GM19324 (cell line): ENCODE results near the gene FBXL17.

Experiments used
- ATAC-seq: cut with Tn5 transposase; IDR thresholded peaks from one replicate; pipeline ENCODE4 v1.9.1; 2021; ENCODE audit warnings: mild to moderate bottlenecking, moderate library complexity; ENCODE audit not compliant: unreplicated experiment, low FRiP score

FBXL17 gene

DNA sequence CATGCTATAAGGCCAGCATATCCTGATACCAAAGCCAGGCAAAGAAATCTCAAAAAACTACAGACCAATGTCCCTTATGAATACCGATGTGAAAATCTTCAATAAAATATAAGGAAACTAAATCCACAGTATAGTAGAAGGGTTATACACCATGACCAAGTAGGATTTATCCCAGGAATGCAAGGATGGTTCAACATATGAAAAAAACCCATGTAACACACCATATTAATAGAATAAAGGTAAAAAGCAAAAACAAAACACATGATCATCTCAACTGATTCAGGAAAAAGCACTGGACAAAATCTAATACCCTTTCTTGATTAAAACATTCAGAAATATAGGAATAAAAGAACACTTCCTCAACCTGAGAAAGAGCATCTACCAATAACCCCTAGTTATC is 6.1 kb downstream of the FBXL17 start:
- ATAC-seq = no peak

DNA sequence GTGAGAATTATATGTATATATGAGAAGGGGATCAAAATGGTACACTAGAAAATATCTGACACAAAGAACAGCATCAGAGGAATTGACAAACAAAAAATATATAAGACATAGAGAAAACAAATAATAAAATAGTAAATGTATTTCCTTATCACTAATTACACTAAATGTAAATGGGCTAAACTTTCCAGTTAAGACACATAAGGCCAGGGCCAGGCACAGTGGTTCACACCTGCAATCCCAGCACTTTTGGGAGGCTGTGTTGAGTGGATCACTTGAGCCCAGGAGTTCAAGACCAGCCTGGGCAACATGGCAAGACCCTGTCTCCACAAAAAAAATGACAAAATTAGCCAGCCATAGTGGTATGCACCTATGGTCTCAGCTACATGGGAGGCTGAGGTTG is 8.5 kb downstream of the FBXL17 start:
- ATAC-seq = no peak

DNA sequence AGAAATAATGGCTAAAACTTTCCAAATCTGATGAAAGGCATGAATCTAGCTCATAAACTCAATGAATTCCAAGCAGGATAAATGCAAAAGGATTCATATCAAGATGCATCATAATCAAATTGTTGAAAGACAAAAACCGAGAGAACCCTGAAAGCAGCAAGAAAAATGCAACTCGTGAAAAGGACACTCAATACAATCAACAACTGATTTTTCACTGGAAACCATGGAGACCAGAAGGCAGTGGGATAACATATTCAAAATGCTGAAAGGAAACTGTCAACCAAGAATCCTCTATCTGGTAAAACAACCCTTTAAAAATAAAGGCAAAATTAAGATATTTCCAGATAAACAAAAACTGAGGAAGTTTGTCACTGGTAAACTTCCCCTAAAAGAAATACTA is 9.5 kb downstream of the FBXL17 start:
- no peak for ATAC-seq

DNA sequence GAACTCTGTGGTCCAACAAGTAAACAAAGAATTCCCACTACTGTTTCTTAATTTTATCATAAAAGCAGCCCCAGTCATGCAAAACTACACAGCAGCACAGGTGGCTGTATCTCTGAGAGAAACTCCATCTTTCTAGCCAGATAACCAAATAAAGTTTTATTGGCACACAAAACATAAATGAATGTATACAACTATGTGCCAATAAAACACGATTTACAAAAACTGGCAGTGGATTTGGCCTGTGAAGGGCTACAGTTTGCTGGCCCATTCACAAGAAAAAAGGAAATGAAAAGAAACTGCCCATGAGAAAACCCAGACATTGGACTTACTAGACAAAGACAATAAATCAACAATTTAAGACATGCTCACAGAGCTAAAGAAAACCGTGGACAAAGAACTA is 10.6 kb downstream of the FBXL17 start:
- ATAC-seq = no peak

- no peak for ATAC-seq
These were observed 12.7 kb downstream of the FBXL17 start for GRCh38 chr5:108369167-108369566.

DNA sequence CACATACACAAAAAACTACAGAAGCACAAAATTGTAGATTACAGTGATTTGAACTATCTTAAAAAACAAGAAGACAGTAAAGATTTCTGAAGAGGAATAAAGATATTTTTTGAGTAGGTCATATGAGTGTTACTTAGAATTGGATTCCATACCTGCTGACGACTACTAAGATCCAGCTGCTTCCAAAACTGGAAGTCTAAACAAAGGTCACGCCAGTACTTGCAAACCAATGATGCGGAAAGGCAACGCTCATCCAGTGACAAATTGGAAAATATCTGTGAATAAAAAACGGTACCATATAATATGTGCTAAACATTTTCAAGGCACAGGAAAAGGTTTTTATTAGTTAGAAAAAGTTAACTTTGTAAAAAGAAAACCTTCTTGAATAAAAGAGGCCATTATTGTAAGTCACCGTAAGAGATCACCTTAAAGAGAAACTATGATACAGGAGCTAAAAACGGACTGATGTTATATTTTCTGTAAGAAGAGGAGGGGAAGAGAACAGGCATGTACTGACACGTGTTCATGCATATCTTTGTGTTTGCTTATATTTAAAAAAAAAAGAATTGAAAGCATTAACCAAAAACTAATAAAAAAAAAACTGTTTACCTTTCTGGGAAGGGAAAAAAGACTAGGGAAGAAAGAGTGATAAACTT is 14.1 kb downstream of the FBXL17 start:
- ATAC-seq = no peak

GRCh38 chr5:108366500-108366899 is 15.4 kb downstream of the FBXL17 start:
- ATAC-seq = no peak

- ATAC-seq = no peak
These were observed 20.1 kb downstream of the FBXL17 start for GRCh38 chr5:108361771-108362170.

- ATAC-seq = no peak
These were observed 20.7 kb downstream of the FBXL17 start for GRCh38 chr5:108361239-108361638.

GRCh38 chr5:108360280-108360679 is 21.6 kb downstream of the FBXL17 start:
- no peak for ATAC-seq

GRCh38 chr5:108356286-108356685 is 25.6 kb downstream of the FBXL17 start:
- no peak for ATAC-seq

- no peak for ATAC-seq
These were observed 28.8 kb downstream of the FBXL17 start for GRCh38 chr5:108353087-108353486.

GRCh38 chr5:108345541-108346171 is 36.2 kb downstream of the FBXL17 start:
- no peak for ATAC-seq

- ATAC-seq = no peak
These were observed 37.6 kb downstream of the FBXL17 start for GRCh38 chr5:108344103-108344822.

DNA sequence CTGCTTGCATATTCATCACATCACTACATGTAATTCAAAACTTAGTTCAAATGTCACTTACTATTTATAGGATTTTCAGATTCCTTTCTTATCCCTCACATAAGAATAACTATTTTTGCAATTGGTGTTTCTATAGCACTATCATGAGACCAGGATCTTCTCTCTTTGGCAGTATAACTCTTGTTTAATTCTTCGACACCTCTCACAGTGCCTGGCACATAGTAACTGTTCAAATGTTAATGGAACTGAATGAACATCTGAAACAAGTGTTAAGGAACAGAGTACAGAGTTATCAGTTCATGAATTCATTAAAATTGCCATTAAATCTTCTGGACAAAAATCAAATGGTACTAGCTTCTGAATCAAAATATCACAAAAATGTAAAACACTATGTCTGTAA is 40.0 kb downstream of the FBXL17 start:
- no peak for ATAC-seq

- ATAC-seq = no peak
These were observed 41.8 kb downstream of the FBXL17 start for GRCh38 chr5:108340131-108340530.

DNA sequence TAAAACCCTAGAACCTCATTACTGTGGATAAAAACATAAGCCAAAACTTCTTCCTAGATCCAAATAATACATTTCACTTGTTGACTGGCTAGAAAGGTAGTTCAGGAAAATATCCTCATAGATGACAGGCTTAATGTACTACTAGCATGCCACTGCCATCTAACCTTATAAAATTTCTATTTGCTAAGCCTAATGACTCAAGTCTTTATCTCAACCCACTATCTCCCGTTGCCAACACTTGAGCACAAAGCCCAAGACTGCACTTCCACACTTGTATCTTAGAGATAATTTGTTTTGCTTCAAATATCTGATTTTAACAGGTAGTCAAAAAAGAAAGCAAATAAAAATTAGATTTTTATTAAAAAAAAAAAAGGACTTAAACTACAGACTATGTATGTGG is 42.7 kb downstream of the FBXL17 start:
- ATAC-seq = no peak

DNA sequence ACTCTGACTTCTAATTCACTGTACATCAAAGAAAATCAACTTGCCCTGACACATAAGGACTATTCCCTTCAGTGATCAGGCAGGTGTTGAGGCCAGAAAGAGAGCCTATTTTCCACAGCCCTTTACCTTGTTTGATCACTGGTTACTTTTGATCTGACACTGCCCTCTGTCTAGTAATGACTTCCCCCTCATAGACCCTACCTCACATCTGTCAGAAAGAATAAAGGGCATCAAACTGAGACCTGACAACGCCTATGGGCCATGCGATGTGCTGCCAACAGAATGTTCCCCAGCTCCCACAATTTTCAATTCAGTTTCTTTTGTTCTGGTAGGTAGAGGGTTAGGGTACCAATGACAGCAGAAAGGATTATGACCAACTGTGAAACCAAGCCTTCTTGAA is 47.7 kb downstream of the FBXL17 start:
- ATAC-seq = no peak

DNA sequence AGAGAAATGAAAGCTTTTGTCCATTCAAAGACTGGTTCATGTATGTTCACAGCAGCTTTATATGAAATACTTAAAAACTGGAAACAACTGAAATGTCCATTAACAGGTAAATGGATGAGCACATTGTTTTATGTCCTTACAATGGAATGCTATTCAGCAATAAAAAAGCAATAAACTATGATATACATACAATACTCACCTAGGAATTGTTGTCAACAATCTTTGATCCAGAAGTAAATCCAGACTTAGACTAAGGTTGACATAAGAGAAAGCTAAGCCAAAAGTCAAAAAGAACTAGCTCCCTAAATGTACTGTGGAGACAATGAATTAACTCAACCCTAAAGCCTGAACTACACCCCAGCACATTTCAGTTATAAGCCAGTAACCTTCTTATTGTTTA is 54.9 kb downstream of the FBXL17 start:
- no peak for ATAC-seq

DNA sequence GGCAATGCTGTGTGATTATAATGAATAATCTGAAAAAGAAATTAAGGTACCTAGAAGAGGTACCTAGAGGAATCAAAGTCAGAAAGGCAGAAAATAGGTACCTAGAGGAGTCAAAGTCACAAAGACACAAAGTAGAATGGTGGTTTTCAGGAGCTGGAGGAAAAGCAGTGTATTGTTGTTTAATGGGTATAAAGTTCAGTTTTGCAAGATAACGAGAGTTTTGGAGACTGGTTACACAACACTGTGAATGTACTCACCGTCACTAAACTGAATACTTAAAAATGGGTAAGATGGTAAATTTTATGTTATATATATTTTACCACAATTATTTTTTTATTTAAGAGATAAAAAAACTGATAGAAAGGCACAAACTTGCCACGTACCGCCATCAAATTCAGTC is 57.0 kb downstream of the FBXL17 start:
- ATAC-seq = no peak

- ATAC-seq = no peak
These were observed 60.6 kb downstream of the FBXL17 start for GRCh38 chr5:108321341-108321740.

DNA sequence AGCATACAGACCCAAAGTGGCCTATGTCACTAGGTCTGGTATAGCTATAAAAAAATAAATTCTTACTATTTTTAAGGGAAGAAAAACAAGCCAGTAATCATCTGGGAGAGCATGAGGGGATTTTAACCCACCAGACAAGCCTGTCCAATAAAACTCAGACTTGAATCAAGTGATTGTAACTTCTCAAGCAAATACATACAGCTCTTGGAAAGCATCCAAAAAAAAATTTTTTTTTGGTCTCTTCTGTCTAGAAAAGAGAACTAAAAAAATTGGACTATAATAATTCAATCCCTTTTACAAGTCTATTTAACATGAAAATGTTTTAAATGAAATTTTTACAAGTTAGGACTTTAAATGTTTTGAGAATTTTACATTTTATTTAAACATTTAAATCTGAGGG is 61.7 kb downstream of the FBXL17 start:
- ATAC-seq = no peak
